ENCODE results near the gene FRAS1.

DNA sequence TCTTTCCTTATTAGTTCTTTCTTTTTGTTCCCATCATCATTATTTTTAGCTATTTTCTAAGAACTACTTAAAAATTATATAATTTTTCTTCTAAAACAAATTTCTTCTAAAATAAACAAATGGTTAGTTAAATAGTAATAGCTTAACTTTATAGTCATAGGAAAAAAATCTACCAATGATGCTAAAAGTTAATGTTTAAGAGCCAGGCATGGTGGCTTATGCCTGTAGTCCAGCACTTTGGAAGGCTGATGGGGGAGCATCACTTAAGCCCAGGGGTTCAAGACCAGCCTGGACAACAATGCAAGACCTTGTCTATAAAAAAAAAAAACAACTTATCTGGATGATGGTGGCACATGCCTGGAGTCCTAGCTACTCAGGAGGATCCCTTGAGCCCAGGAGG, 367.3 kb downstream of the FRAS1 start:
- TF ChIP-seq, protein P1, sequence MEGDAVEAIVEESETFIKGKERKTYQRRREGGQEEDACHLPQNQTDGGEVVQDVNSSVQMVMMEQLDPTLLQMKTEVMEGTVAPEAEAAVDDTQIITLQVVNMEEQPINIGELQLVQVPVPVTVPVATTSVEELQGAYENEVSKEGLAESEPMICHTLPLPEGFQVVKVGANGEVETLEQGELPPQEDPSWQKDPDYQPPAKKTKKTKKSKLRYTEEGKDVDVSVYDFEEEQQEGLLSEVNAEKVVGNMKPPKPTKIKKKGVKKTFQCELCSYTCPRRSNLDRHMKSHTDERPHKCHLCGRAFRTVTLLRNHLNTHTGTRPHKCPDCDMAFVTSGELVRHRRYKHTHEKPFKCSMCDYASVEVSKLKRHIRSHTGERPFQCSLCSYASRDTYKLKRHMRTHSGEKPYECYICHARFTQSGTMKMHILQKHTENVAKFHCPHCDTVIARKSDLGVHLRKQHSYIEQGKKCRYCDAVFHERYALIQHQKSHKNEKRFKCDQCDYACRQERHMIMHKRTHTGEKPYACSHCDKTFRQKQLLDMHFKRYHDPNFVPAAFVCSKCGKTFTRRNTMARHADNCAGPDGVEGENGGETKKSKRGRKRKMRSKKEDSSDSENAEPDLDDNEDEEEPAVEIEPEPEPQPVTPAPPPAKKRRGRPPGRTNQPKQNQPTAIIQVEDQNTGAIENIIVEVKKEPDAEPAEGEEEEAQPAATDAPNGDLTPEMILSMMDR (IDR thresholded peaks at IDR 0.05; ENCODE audit: control extremely low read depth in 1 of 3, insufficient read depth in 1 of 3, low read depth in 1 of 3, low read length in 3 of 3), result no peak
- TF ChIP-seq POLR2A (IDR thresholded peaks at IDR 0.05; ENCODE audit: control extremely low read depth in 1 of 2, low read depth in 2 of 2, low read length in 2 of 2), result no peak

Measured in H1 (cell line).